DOHH2 (cell line): ENCODE measurements around the gene CHRNB2.

ENCODE experiments used
- CTCF ChIP-seq: fragments of 200-600 bp; sonication (generic); IDR thresholded peaks from one replicate; pipeline ENCODE4 v1.5.1; 2014; ENCODE audit warnings: antibody characterized with exemption, mild to moderate bottlenecking, low read depth, low read length; ENCODE audit not compliant: poor library complexity, severe bottlenecking
- EZH2phosphoT487 ChIP-seq: fragments of 200-600 bp; sonication (generic); IDR thresholded peaks from 2 replicates; pipeline ENCODE4 v1.6.1; 2017; ENCODE audit warnings: borderline replicate concordance, mild to moderate bottlenecking, antibody characterized with exemption, low read length, moderate library complexity, mixed read lengths

GRCh38 chr1:154616659-154617345 lies 49.2 kb downstream of the CHRNB2 start:
- no peak for TF ChIP-seq CTCF
- no peak for TF ChIP-seq EZH2phosphoT487
